Urinary bladder (tissue), 4 donors: Measurements from ENCODE around the gene UNC5B. TPM values are rescaled to one million over a fixed set of nuclear protein-coding genes. Genes with fewer than 3 reads are reported as not detected.

Experiments used
- DNase-seq: peaks from one replicate; pipeline ENCODE4 v3.0.0-alpha.2; 2015; ENCODE audit errors: extremely low spot score
- H3K27ac ChIP-seq: one replicate; pipeline ENCODE4 v1.5.1; 2013; ENCODE audit warnings: low read depth, mild to moderate bottlenecking, moderate library complexity
- H3K36me3 ChIP-seq: one replicate; pipeline ENCODE4 v1.6.1; 2013; ENCODE audit warnings: mild to moderate bottlenecking, moderate library complexity; ENCODE audit not compliant: insufficient read depth
- H3K4me1 ChIP-seq: one replicate; pipeline ENCODE4 v1.6.1; 2013; ENCODE audit warnings: mild to moderate bottlenecking, moderate library complexity; ENCODE audit not compliant: insufficient read depth
- H3K4me3 ChIP-seq: one replicate; pipeline ENCODE4 v1.5.1; 2013; ENCODE audit warnings: low read depth, low read length
- WGBS: extraction: QIAGEN DNeasy Blood & Tissue Kit; methylation state at CpG from one replicate; pipeline ENCODE4 v1.1.7; 2013; 5-methylcytosine and 5-hydroxymethylcytosine counted together
- polyA plus RNA-seq: library from polyadenylated mRNA; stranded (reverse); fragments of 200-250 nt; gene quantifications from one replicate; pipeline ENCODE4 v1.2.3, GENCODE V29; 2013
- total RNA-seq: library from RNA; depleted of rRNA; stranded (reverse); fragments of >200 nt; gene quantifications from one replicate; pipeline ENCODE4 v1.2.3, GENCODE V29; 2014
- donor health status: healthy with polysubstance abuse.
- donor health status: healthy.

Gene UNC5B
- total and polyA plus RNA-seq, 2 donors: 10.1 to 12.8 TPM

GRCh38 chr10:71222601-71223346 is 10.4 kb downstream of the UNC5B start:
- no peaks in the 10 kb centered on the region for H3K36me3 ChIP-seq
- DNase-seq: no peak
- H3K27ac ChIP-seq: no peak overlapping the region
- H3K4me1 ChIP-seq: no peaks in the 10 kb centered on the region
- WGBS: 74% methylated on average over 11 of the region's 11 CpGs
- no peak overlapping the region for H3K4me3 ChIP-seq

- H3K36me3 ChIP-seq: no peaks in the 10 kb centered on the region
- H3K4me3 ChIP-seq: no peak overlapping the region
- no peak overlapping the region for H3K27ac ChIP-seq
- 89% methylated on average over 4 of the region's 4 CpGs for WGBS
- DNase-seq: no peak
- no peaks in the 10 kb centered on the region for H3K4me1 ChIP-seq
Observed at GRCh38 chr10:71223347-71224058, 11.1 kb downstream of the UNC5B start.

- WGBS: 81% methylated on average over 12 of the region's 12 CpGs
- H3K4me3 ChIP-seq: no peak overlapping the region
- H3K27ac ChIP-seq: no peak overlapping the region
- DNase-seq: no peak
- peaks cover 2% of the 10 kb centered on the region for H3K4me1 ChIP-seq
- H3K36me3 ChIP-seq: no peaks in the 10 kb centered on the region
Observed at GRCh38 chr10:71225291-71226058, 13.1 kb downstream of the UNC5B start.

- no peak for DNase-seq
- WGBS: 80% methylated on average over 16 of the region's 16 CpGs
- H3K27ac ChIP-seq: no peak overlapping the region
- no peaks in the 10 kb centered on the region for H3K36me3 ChIP-seq
- peaks cover 5% of the 10 kb centered on the region for H3K4me1 ChIP-seq
- H3K4me3 ChIP-seq: no peak overlapping the region
Observed at GRCh38 chr10:71228875-71229675, 16.7 kb downstream of the UNC5B start.

DNA sequence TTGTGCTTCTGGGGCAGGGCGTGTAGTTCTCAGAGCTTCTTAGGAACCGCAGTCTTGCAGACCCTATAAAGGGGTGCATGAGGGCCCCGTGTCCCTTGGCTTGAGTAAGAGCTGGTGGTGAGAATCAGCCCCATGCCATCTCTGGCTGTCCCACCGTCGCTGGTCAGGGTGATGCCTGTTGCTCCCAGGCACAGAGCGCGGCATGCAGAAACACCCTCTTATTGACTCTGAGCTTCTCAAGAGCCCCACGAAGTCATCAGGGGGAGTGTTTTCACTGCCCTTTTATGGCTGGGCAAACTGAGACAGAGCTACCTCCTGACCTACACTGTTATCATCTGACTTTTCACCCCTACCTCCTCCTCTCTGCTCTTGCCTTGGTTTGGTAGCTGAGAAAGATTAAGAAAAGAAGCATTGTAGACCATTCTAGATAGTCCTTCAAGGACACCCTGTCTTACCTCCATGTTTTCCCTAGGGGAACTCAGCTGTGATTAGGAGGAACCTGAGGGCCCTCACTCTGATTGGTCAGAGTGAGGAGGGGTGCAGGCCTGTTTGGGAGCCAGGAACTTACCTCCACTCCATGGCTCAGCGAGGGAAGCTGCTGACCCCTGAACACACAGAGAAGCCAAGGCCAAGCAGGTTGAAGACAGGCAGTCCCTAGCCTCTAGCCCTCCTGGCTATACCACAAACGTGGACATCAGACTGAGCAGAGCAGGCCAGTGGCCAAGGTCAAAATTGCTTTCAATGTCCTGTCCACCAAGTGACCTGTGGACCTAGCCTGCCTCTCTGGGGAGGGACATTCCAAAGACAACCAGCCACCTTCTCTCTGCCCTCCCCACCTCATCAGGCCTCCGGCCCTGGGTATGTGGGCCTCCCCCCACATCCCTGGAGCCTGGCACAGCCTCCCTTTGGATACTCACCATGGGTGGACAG is 17.6 kb downstream of the UNC5B start:
- no peak for DNase-seq
- no peaks in the 10 kb centered on the region for H3K36me3 ChIP-seq
- WGBS: 80% methylated on average over 11 of the region's 11 CpGs
- H3K4me1 ChIP-seq: peaks cover 5% of the 10 kb centered on the region
- no peak overlapping the region for H3K4me3 ChIP-seq
- H3K27ac ChIP-seq: no peak overlapping the region

- Histone ChIP-seq H3K4me1 (peaks cover 5% of the 10 kb centered on the region), H3K27ac (no peak overlapping the region), H3K36me3 (no peaks in the 10 kb centered on the region), H3K4me3 (no peak overlapping the region)
- no peak for DNase-seq
- WGBS: 85% methylated on average over 1 of the region's 1 CpG
Observed at GRCh38 chr10:71230656-71231025, 18.3 kb downstream of the UNC5B start.

DNA sequence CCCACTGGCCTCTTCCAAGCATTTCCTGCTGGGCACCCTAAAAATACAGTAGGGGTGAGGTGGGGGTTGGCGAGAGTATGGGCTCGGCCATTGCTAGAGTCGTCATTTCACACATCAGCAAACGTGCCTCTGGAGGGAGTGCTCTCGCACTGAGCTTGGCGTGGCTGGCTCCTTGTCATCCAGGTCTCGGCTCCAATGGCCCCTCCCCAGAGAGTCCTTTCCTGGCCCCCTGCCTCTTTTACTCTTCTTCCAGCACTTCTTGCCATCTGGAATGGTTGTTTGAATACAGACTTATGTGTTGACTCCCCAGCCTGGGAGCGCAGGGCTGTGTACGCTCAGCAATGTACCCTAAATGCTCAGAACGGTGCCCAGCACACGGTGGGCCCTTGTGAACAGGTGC is 18.8 kb downstream of the UNC5B start:
- no peak overlapping the region for H3K4me3 ChIP-seq
- H3K4me1 ChIP-seq: peaks cover 5% of the 10 kb centered on the region
- H3K36me3 ChIP-seq: no peaks in the 10 kb centered on the region
- DNase-seq: no peak
- H3K27ac ChIP-seq: no peak overlapping the region
- 89% methylated on average over 11 of the region's 11 CpGs for WGBS

DNA sequence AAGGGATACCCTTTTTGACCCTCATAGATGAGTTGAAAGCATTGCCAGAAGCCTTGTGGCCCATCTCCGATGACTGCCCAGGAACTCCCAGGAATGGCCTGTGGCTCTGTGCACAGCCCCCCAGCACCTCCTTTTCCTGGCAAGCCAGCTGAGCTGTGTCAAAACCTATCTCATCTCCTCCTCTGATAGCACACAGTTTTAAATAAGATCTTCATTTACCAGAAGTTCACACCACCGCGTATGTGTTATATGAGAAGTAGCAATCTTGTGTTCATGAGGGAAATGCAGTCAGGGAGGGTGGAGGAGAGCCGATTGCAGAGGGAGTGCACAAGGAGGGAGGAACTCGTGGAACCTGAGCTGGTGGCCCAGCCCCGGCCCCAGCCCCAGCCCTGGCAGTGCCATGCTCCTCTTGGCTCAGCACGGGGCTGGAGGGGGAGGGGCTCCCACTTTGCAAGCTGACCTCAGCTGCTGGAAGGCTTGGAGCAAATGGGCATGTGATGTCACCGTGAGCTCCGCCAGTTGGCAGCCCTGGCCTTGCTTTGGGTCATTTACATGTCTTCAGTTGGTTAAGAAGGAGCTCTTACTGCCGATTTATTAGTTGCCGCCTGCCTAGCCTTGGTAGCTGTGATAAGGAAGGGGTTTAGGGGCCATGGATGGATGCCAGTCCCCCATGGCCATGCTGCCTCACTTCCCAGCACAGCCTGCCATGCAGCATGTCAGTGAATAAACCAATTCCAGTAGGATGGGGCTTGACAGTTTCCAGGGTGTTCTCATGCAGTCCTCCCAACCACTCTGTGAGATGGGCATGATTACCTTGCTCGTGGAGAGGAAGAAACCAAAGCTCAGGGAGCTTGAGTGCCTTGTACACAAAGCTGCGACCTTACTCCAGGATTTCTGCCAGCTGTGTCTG is 20.0 kb downstream of the UNC5B start:
- 54% methylated on average over 13 of the region's 13 CpGs for WGBS
- no peak overlapping the region for H3K27ac ChIP-seq
- no peak for DNase-seq
- H3K4me1 ChIP-seq: peaks cover 5% of the 10 kb centered on the region
- H3K4me3 ChIP-seq: no peak overlapping the region
- H3K36me3 ChIP-seq: no peaks in the 10 kb centered on the region

GRCh38 chr10:71233482-71233892 is 21.1 kb downstream of the UNC5B start:
- peaks cover 5% of the 10 kb centered on the region for H3K4me1 ChIP-seq
- WGBS: 56% methylated on average over 3 of the region's 3 CpGs
- no peak for DNase-seq
- H3K27ac ChIP-seq: no peak overlapping the region
- no peaks in the 10 kb centered on the region for H3K36me3 ChIP-seq
- no peak overlapping the region for H3K4me3 ChIP-seq

DNA sequence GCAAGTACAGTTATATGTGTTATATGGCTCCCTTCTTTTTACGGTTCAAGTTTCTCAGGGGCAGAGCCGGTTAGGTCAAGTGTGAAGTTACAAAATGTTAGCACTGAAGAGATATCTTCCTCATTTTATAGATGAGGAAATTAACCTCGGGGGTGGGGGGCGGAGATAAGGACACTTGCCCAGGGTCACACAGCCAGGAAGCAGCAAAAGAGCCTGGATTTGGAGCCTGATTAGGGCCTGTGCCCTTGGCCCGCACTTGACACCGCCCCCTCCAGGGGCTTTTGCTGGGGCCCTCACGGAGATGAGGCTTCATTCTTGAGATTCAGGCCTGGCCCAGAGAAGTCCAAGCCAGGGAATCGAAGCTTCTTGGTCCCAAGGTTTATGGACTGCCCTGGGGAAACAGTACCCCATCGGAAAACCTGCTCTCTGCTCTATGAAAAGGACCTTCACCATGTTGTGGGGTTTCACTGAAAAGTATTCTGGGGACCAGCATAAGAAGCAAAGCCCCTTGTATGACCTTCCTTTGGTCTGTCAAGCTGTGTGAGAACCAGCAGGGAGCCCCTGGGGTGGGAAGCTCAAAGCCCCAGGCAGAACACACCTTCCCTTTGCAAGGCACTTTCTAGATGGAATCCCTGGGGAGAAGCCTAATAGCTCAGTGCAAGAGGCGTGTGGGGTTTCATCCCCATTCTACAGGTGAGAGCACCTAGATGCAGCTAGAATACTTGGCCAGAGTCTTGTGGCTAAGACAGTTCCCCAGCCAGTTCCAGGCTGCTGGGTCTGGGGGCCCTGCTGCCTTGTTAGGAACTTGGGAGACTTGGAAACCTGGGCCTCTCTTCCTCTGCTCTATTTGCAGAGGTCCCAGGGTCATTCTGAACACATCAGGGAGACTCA is 21.9 kb downstream of the UNC5B start:
- H3K36me3 ChIP-seq: no peaks in the 10 kb centered on the region
- peaks cover 5% of the 10 kb centered on the region for H3K4me1 ChIP-seq
- peak overlapping the region; percentile 44 for H3K27ac ChIP-seq
- no peak overlapping the region for H3K4me3 ChIP-seq
- DNase-seq: no peak
- WGBS: 62% methylated on average over 10 of the region's 10 CpGs
